ENCODE results near the gene KMT2C.

DNA sequence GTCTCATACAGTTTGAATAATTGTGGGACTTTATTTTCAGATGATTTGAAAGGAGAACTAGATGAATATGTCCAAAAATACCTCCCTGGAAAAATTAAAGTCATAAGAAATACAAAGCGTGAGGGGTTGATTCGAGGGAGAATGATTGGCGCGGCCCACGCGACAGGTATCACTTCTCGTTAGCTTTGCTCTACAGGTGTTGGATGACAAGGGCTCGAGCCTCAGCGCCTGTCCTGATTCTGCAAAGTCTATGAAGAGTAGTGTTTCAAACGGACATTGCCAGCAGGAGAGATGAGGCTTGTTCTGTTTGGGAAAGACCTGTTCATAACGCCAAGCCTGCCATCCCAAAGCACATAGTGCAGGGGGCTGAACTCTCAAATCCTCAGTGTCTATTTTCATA is 330.6 kb downstream of the KMT2C start:
- TF ChIP-seq, protein P1, sequence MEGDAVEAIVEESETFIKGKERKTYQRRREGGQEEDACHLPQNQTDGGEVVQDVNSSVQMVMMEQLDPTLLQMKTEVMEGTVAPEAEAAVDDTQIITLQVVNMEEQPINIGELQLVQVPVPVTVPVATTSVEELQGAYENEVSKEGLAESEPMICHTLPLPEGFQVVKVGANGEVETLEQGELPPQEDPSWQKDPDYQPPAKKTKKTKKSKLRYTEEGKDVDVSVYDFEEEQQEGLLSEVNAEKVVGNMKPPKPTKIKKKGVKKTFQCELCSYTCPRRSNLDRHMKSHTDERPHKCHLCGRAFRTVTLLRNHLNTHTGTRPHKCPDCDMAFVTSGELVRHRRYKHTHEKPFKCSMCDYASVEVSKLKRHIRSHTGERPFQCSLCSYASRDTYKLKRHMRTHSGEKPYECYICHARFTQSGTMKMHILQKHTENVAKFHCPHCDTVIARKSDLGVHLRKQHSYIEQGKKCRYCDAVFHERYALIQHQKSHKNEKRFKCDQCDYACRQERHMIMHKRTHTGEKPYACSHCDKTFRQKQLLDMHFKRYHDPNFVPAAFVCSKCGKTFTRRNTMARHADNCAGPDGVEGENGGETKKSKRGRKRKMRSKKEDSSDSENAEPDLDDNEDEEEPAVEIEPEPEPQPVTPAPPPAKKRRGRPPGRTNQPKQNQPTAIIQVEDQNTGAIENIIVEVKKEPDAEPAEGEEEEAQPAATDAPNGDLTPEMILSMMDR (IDR thresholded peaks at IDR 0.05; ENCODE audit: control extremely low read depth in 1 of 3, insufficient read depth in 1 of 3, low read depth in 1 of 3, low read length in 3 of 3): no peak
- no peak for TF ChIP-seq RFX5 (IDR thresholded peaks at IDR 0.05; ENCODE audit: borderline replicate concordance, low read depth, low read length)

Measured in H1 (cell line).